ENCODE data around the gene SNRPE. TPM values are rescaled to one million over a fixed set of nuclear protein-coding genes. Genes with fewer than 3 reads are reported as not detected.

Gene SNRPE
- polyA plus RNA-seq, 1 donor (not counting 4 experiments of a cell fraction or from before 2014, with no cell fraction given): 235 TPM

GRCh38 chr1:203911806-203912205, 50.4 kb downstream of the SNRPE start:
- Histone ChIP-seq H3K9ac (ENCODE audit: control insufficient read depth, extremely low read depth, insufficient read depth, low read length) (no peak overlapping the region), H3K9me3 (ENCODE audit: control insufficient read depth, low read depth, low read length) (no peaks in the 10 kb centered on the region), H3K9me1 (ENCODE audit: control insufficient read depth, extremely low read depth, insufficient read depth, low read length) (no peaks in the 10 kb centered on the region), H3K4me3 (ENCODE audit: control insufficient read depth in 2 of 3, extremely low read depth in 1 of 3, insufficient read depth in 2 of 3, low read depth in 1 of 3, low read length in 3 of 3) (no peak overlapping the region), H3K27me3 (ENCODE audit: control insufficient read depth, extremely low read depth, insufficient read depth, low read length) (no peaks in the 10 kb centered on the region), H3K27ac (ENCODE audit: control insufficient read depth, insufficient read depth, low read length) (no peak overlapping the region), H3K79me2 (ENCODE audit: control insufficient read depth, insufficient read depth, low read length) (no peaks in the 10 kb centered on the region), H4K20me1 (ENCODE audit: control insufficient read depth, extremely low read depth, insufficient read depth, low read length) (no peaks in the 10 kb centered on the region), H3K36me3 (ENCODE audit: control insufficient read depth in 2 of 2, extremely low read depth in 1 of 2, insufficient read depth in 2 of 2, low read length in 2 of 2) (no peaks in the 10 kb centered on the region), H2AFZ (ENCODE audit: control insufficient read depth, low read length) (no peak overlapping the region), H3K4me2 (ENCODE audit: control insufficient read depth, extremely low read depth, insufficient read depth, low read depth, low read length) (no peak overlapping the region), H3K4me1 (ENCODE audit: control insufficient read depth, extremely low read depth, insufficient read depth, low read length) (peaks cover 1% of the 10 kb centered on the region)
- FAIRE-seq (no peak), DNase-seq (ENCODE audit: low read depth, low spot score) (no peak)
- dilution Hi-C loops (cut with MboI; ENCODE audit: extremely low pct_ligation_motif_present, low sequenced_read_pairs): no loop called here
- no peak for TF ChIP-seq CTCF (optimal IDR thresholded peaks at IDR 0.05 in 1 of 3, IDR thresholded peaks at IDR 0.05 in 1 of 3, conservative IDR thresholded peaks at IDR 0.05 in 1 of 3; ENCODE audit: extremely low read depth in 1 of 3, insufficient read depth in 2 of 3, low read length in 3 of 3)
- no peak for TF ChIP-seq EZH2 (IDR thresholded peaks at IDR 0.05; ENCODE audit: low read length)

GRCh38 chr1:203913073-203913521, 51.7 kb downstream of the SNRPE start:
- dilution Hi-C loops (cut with MboI; ENCODE audit: extremely low pct_ligation_motif_present, low sequenced_read_pairs): no loop called here
- Histone ChIP-seq H3K9me1 (ENCODE audit: control insufficient read depth, extremely low read depth, insufficient read depth, low read length) (no peaks in the 10 kb centered on the region), H3K27me3 (ENCODE audit: control insufficient read depth, extremely low read depth, insufficient read depth, low read length) (no peaks in the 10 kb centered on the region), H3K4me3 (ENCODE audit: control insufficient read depth in 2 of 3, extremely low read depth in 1 of 3, insufficient read depth in 2 of 3, low read depth in 1 of 3, low read length in 3 of 3) (no peak overlapping the region), H3K9ac (ENCODE audit: control insufficient read depth, extremely low read depth, insufficient read depth, low read length) (no peak overlapping the region), H3K79me2 (ENCODE audit: control insufficient read depth, insufficient read depth, low read length) (no peaks in the 10 kb centered on the region), H3K4me2 (ENCODE audit: control insufficient read depth, extremely low read depth, insufficient read depth, low read depth, low read length) (no peak overlapping the region), H3K36me3 (ENCODE audit: control insufficient read depth in 2 of 2, extremely low read depth in 1 of 2, insufficient read depth in 2 of 2, low read length in 2 of 2) (no peaks in the 10 kb centered on the region), H3K4me1 (ENCODE audit: control insufficient read depth, extremely low read depth, insufficient read depth, low read length) (no peaks in the 10 kb centered on the region), H4K20me1 (ENCODE audit: control insufficient read depth, extremely low read depth, insufficient read depth, low read length) (no peaks in the 10 kb centered on the region), H3K27ac (ENCODE audit: control insufficient read depth, insufficient read depth, low read length) (no peak overlapping the region), H3K9me3 (ENCODE audit: control insufficient read depth, low read depth, low read length) (no peaks in the 10 kb centered on the region), H2AFZ (ENCODE audit: control insufficient read depth, low read length) (no peak overlapping the region)
- TF ChIP-seq CTCF (optimal IDR thresholded peaks at IDR 0.05 in 1 of 3, IDR thresholded peaks at IDR 0.05 in 1 of 3, conservative IDR thresholded peaks at IDR 0.05 in 1 of 3; ENCODE audit: extremely low read depth in 1 of 3, insufficient read depth in 2 of 3, low read length in 3 of 3) (no peak), EZH2 (IDR thresholded peaks at IDR 0.05; ENCODE audit: low read length) (no peak)
- FAIRE-seq (no peak), DNase-seq (ENCODE audit: low read depth, low spot score) (no peak)

Measured in keratinocyte (primary cell).